Measurements from ENCODE around the gene RAB33A. TPM values are rescaled to one million over a fixed set of nuclear protein-coding genes. Genes with fewer than 3 reads are reported as not detected.

The RAB33A gene
- total and polyA plus RNA-seq, 9 of the 15 experiments (the other 6 are each of a cell fraction or from before 2014, with no cell fraction given): 0.04 to 0.20 (median 0.06) TPM; not detected in 4

- TF ChIP-seq ZNF311 (CRISPR knock-in tag; IDR thresholded peaks at IDR 0.05) (no peak), ATF1 (CRISPR knock-in tag; IDR thresholded peaks at IDR 0.05) (no peak), ATF1 (tag; IDR thresholded peaks at IDR 0.05) (peak; percentile 11; the same call in 1 of the 2 replicates), TAF7 (tag; IDR thresholded peaks at IDR 0.05) (no peak), CTBP1 (IDR thresholded peaks at IDR 0.05; ENCODE audit: borderline replicate concordance) (0 out of 2 replicates have a peak, but pooled peaks have one; percentile 13), MTA3 (IDR thresholded peaks at IDR 0.05; ENCODE audit: borderline replicate concordance) (no peak), NR2C1 (IDR thresholded peaks at IDR 0.05) (no peak), NR2C1 (tag; IDR thresholded peaks at IDR 0.05) (no peak), GTF2A2 (tag; IDR thresholded peaks at IDR 0.05) (no peak), ZNF23 (CRISPR knock-in tag; IDR thresholded peaks at IDR 0.05) (no peak), TCF15 (CRISPR knock-in tag; IDR thresholded peaks at IDR 0.05) (no peak), HDAC8 (tag; IDR thresholded peaks at IDR 0.05) (no peak), JUND (IDR thresholded peaks at IDR 0.05; ENCODE audit: borderline replicate concordance, low read depth, low read length) (no peak), JUND (tag; IDR thresholded peaks at IDR 0.05; ENCODE audit: borderline replicate concordance, low read depth, low read length) (peak; percentile 21; the same call in 1 of the 3 replicates), ZNF668 (CRISPR knock-in tag; IDR thresholded peaks at IDR 0.05) (no peak), NR2C2 (CRISPR knock-in tag; IDR thresholded peaks at IDR 0.05) (no peak), NR2C2 (tag; IDR thresholded peaks at IDR 0.05) (0 out of 2 replicates have a peak, but pooled peaks have one; percentile 26), SMARCB1 (IDR thresholded peaks at IDR 0.05; ENCODE audit: insufficient read length, low read depth) (no peak), HES1 (IDR thresholded peaks at IDR 0.05; ENCODE audit: low read depth) (peak; percentile 92), KLF13 (tag; IDR thresholded peaks at IDR 0.05; ENCODE audit: borderline replicate concordance, low read depth) (no peak), TEAD1 (CRISPR knock-in tag; IDR thresholded peaks at IDR 0.05) (no peak), BRD9 (IDR thresholded peaks at IDR 0.05; ENCODE audit: low read depth, partially characterized antibody) (no peak), RNF219 (CRISPR knock-in tag; IDR thresholded peaks at IDR 0.05) (no peak), DACH1 (IDR thresholded peaks at IDR 0.05; ENCODE audit: partially characterized antibody) (no peak), MYNN (IDR thresholded peaks at IDR 0.05) (0 out of 2 replicates have a peak, but pooled peaks have one; percentile 28), MYNN (CRISPR knock-in tag; IDR thresholded peaks at IDR 0.05) (no peak), MYBL2 (IDR thresholded peaks at IDR 0.05; ENCODE audit: low read depth) (no peak), MYBL2 (CRISPR knock-in tag; IDR thresholded peaks at IDR 0.05; ENCODE audit: borderline replicate concordance) (no peak)
Measured at GRCh38 chrX:130125091-130125874, 46.5 kb upstream of the RAB33A start (continued).

All from K562 (cell line).